RWPE2 (cell line): ENCODE results near the gene FLVCR1.

Source experiments
- ATAC-seq: fragments of 200-7000 bp; cut with Tn5 transposase; 3 replicates; pipeline ENCODE4 v1.9.1; 2021; ENCODE audit warnings: low read depth
- DNase-seq: peaks from one replicate; pipeline ENCODE4 v3.0.0-alpha.2; 2020; ENCODE audit warnings: low spot score
- H3K27ac ChIP-seq: fragments of 450-650 bp; 2 replicates; pipeline ENCODE4 v1.5.1; 2017; ENCODE audit warnings: mild to moderate bottlenecking; ENCODE audit not compliant: poor library complexity, severe bottlenecking
- H3K27me3 ChIP-seq: fragments of 250-450 bp; sonication (Bioruptor Pico); 2 replicates; pipeline ENCODE4 v1.5.1; 2021; ENCODE audit warnings: mild to moderate bottlenecking, moderate library complexity; ENCODE audit not compliant: insufficient read depth, poor library complexity, severe bottlenecking
- H3K36me3 ChIP-seq: fragments of 250-450 bp; sonication (Bioruptor Pico); 2 replicates; pipeline ENCODE4 v1.5.1; 2020; ENCODE audit warnings: low read depth, mild to moderate bottlenecking, moderate library complexity
- H3K4me1 ChIP-seq: fragments of 250-450 bp; sonication (Bioruptor Pico); 2 replicates; pipeline ENCODE4 v1.5.1; 2021; ENCODE audit warnings: mild to moderate bottlenecking, moderate library complexity; ENCODE audit not compliant: insufficient read depth, poor library complexity, severe bottlenecking
- H3K4me3 ChIP-seq: fragments of 250-450 bp; sonication (Bioruptor Pico); 2 replicates; pipeline ENCODE4 v1.5.1; 2021; ENCODE audit warnings: mild to moderate bottlenecking, moderate library complexity; ENCODE audit not compliant: severe bottlenecking
- H3K9me3 ChIP-seq: fragments of 250-450 bp; sonication (Bioruptor Pico); 2 replicates; pipeline ENCODE4 v1.5.1; 2021; ENCODE audit warnings: mild to moderate bottlenecking, moderate library complexity; ENCODE audit not compliant: severe bottlenecking
- TF ChIP-seq, protein P1 (sequence below): fragments of 450-650 bp; IDR thresholded peaks from one replicate; pipeline ENCODE4 v1.5.1; 2017; ENCODE audit warnings: mild to moderate bottlenecking, moderate library complexity; ENCODE audit not compliant: poor library complexity, severe bottlenecking

FLVCR1 gene

DNA sequence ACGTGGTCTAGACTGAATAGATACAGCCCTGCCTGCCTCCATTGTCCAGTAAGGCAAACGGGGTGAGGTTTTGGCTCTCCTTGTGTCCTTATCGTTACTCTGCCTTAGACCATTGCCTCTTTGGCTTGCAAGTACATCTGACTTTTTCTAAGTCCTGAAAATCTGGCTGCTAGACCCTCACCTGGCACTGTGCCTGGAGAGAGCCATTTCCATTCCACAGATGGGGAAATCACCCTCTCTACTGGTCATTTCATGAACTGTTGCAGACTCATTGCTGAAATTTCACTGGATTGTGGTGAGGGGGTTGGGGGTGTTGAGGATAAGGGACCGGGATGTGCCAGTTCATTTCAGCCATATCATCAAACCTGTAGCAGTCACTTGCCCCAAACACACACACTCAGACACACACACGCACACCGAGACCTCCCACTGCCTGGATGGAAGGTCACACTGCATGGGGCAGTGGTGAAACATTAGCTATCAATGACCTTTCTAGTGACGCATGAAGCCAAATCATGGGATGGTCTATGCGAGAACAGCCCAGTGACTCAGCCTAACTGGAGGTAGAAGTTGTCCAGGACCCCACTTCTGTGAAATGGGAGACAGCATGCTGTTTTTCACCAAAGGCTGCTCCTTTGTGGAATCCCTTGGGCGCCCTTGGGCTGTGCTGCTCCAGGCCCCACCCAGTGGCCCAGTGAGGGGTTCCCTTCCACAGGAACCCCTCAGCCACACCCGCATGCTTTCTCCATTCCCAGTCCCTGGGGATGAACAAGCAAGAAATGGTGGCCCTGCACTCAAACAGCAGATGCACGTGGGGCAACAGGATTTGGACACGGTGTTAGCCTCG lies 57.4 kb downstream of the FLVCR1 start:
- no peaks in the 10 kb centered on the region for H3K9me3 ChIP-seq
- ATAC-seq (no peak), DNase-seq (no peak)
- no peaks in the 10 kb centered on the region for H3K4me1 ChIP-seq
- TF ChIP-seq, protein P1, sequence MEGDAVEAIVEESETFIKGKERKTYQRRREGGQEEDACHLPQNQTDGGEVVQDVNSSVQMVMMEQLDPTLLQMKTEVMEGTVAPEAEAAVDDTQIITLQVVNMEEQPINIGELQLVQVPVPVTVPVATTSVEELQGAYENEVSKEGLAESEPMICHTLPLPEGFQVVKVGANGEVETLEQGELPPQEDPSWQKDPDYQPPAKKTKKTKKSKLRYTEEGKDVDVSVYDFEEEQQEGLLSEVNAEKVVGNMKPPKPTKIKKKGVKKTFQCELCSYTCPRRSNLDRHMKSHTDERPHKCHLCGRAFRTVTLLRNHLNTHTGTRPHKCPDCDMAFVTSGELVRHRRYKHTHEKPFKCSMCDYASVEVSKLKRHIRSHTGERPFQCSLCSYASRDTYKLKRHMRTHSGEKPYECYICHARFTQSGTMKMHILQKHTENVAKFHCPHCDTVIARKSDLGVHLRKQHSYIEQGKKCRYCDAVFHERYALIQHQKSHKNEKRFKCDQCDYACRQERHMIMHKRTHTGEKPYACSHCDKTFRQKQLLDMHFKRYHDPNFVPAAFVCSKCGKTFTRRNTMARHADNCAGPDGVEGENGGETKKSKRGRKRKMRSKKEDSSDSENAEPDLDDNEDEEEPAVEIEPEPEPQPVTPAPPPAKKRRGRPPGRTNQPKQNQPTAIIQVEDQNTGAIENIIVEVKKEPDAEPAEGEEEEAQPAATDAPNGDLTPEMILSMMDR = no peak
- no peak overlapping the region for H3K27ac ChIP-seq
- no peaks in the 10 kb centered on the region for H3K27me3 ChIP-seq
- no peak overlapping the region for H3K4me3 ChIP-seq
- no peaks in the 10 kb centered on the region for H3K36me3 ChIP-seq

DNA sequence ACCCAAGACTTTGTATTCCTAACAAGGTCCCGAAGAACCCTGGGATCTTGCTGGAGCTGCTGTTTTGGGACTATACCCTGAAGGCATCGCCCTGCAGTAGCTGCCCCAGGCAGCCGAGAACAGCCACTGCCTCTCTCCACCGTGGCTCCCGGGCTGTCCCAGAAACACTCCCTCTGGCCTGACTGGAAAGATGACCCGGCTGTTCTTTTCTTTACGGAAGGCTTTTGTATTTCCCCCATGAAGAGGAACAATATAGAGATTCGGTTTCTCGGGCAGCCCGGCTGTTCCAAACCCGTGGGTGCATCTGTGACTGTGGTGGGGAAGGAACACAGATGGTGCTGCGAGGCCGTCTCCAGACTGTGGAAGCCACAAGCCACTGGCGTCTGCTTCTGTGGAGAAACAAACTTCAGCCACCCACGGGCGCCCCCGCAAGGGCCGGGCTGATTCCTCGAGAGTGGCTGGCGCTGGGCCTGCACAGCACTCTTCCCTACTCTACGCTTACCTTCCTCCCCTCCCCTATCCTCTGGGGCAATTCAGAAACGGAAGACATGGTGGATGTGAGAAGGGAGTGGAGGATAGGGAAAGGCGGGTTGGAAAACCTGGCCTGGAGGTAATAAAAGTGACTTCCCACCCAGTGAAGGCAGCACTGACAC lies 58.5 kb downstream of the FLVCR1 start:
- H3K4me1 ChIP-seq = no peaks in the 10 kb centered on the region
- no peaks in the 10 kb centered on the region for H3K36me3 ChIP-seq
- H3K9me3 ChIP-seq = no peaks in the 10 kb centered on the region
- no peak overlapping the region for H3K27ac ChIP-seq
- DNase-seq (no peak), ATAC-seq (no peak)
- H3K4me3 ChIP-seq = no peak overlapping the region
- TF ChIP-seq, protein P1 = no peak
- no peaks in the 10 kb centered on the region for H3K27me3 ChIP-seq

DNA sequence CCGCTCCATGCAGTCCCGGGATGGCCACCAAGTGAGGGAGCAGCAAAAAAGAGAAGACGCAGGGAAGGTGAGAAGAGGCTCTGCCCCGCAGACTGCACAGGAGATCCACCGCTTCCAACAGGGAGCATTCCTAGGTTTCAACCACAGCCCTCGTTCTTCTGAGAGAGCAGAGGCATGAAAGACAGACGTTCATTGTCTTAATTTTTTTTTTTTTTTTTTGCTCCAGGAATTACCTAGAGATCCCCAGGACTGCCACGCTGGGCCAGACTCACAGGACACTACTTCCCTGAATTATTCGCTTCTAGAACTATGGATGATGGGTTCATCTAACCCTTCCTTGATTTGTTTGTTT lies 59.0 kb downstream of the FLVCR1 start:
- Histone ChIP-seq H3K27ac (no peak overlapping the region), H3K4me3 (no peak overlapping the region), H3K9me3 (no peaks in the 10 kb centered on the region), H3K4me1 (no peaks in the 10 kb centered on the region), H3K27me3 (no peaks in the 10 kb centered on the region), H3K36me3 (no peaks in the 10 kb centered on the region)
- ATAC-seq = no peak
- DNase-seq = no peak
- TF ChIP-seq, protein P1 = no peak

DNA sequence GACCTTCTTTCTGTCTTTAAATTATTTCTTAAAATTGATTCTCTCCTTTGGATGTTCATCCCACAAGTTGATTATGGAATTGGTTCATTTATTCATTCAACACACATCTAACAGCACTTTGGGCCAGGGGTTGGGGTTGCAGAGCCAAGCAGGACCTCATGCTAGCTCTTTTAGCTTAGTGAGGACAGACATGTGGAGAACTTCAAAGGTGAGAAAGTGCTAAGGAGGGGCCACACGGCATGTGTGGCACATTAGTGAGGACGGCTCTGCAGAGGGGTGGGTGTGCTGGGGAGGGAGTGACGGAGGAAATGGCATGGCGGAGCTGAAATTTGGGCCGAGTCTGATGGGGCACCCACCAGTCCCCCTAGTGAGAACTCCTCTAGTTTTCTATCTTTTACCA lies 59.8 kb downstream of the FLVCR1 start:
- H3K27ac ChIP-seq = no peak overlapping the region
- no peak overlapping the region for H3K4me3 ChIP-seq
- DNase-seq (no peak), ATAC-seq (no peak)
- TF ChIP-seq, protein P1 = no peak
- no peaks in the 10 kb centered on the region for H3K36me3 ChIP-seq
- H3K27me3 ChIP-seq = no peaks in the 10 kb centered on the region
- H3K9me3 ChIP-seq = no peaks in the 10 kb centered on the region
- H3K4me1 ChIP-seq = no peaks in the 10 kb centered on the region

DNA sequence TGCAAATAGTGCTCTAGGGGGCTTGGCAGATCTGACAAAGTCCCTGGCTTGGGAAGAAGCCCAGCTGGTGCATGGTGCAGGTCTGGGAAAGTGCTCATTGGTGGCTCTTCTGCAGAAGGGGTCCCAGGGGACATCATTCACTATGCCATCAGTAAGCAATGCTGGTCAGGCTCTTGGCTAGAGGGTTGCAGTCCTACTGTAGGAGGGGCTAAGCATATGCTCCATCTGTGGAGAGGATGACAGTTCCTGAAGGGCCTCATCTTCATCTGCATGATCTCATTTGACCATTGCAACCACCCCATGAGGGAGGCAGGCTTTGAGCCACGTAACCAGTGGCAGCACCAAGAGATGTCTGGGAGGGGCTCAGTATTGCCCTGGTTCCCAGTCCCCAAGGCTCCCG lies 60.7 kb downstream of the FLVCR1 start:
- no peak for DNase-seq
- Histone ChIP-seq H3K4me1 (no peaks in the 10 kb centered on the region), H3K27me3 (no peaks in the 10 kb centered on the region), H3K27ac (no peak overlapping the region), H3K4me3 (no peak overlapping the region), H3K9me3 (no peaks in the 10 kb centered on the region), H3K36me3 (no peaks in the 10 kb centered on the region)
- TF ChIP-seq, protein P1 = no peak
- ATAC-seq = no peak
